ENCODE results near the gene EEIG1. TPM values are rescaled to one million over a fixed set of nuclear protein-coding genes. Genes with fewer than 3 reads are reported as not detected.

EEIG1 gene
- total RNA-seq, 1 experiment from 2014 or later: 52.3 TPM

DNA sequence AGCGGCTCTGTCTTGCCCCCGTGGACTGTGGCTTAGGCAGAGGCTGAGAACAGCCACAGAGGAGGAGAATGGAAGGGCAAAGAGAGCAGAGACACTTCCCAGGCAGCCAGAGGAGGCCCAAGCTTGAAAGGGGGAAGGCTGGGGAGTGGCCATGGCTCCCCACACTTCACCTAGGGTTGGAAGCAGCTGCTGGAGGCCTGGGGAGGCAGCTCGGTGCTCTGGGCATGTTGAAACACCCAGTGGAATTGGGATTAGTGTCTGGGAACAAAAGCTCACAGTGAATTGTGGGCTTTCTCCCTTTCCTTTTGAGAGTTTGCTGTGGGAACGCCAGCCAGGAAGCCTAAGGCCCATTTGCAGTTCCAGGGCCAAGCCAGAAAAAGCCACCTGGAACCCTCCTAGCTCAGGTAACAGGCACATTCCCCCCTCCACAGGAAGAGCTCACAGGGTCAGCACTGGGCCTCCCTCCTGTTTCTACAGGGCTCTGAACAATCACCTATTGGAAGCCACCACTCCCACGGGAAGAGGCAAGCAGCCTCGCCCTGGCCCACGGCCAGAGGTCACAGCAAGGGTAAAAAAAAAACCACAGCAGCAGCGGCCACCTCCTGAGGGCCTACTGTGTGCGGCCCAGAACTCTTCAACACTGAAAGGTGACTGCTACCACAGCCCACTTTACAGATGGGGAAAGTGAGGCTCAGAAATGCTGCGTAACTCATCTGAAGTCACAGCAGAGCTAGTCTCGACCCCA, 20.2 kb downstream of the EEIG1 start:
- H3K79me2 ChIP-seq (ENCODE audit: insufficient read depth, low read length): peaks cover 8% of the 10 kb centered on the region; the same call in 1 of the 2 replicates
- H3K56ac ChIP-seq (ENCODE audit: insufficient read length, low read depth, low read length): no peak overlapping the region
- H2BK5ac ChIP-seq (ENCODE audit: insufficient read length, low read length): no peak overlapping the region
- no peak overlapping the region for H3K9ac ChIP-seq (ENCODE audit: extremely low read depth, insufficient read length, low read length)
- Mint-ChIP-seq H3K4me1 (peaks cover 47 to 55% of the 10 kb centered on the region in 2 experiments), H3K27me3 (ENCODE audit: low read depth) (no peaks in the 10 kb centered on the region), H3K9me3 (no peaks in the 10 kb centered on the region), H3K4me3 (no peak overlapping the region), H3K36me3 (ENCODE audit: insufficient read depth in 1 of 3, low read depth in 3 of 3) (peaks cover 0 to 9% (median 6%) of the 10 kb centered on the region in 3 experiments; a peak in 5 of 7 replicates), H3K27ac (peak overlapping the region; percentile 38 to 92 (median 90); a peak in 6 of 7 replicates)
- H3K27ac ChIP-seq (ENCODE audit: insufficient read length, low read depth, low read length): no peak overlapping the region
- no peak overlapping the region for H2BK120ac ChIP-seq (ENCODE audit: low read depth, low read length, poor library complexity, severe bottlenecking)
- H4K5ac ChIP-seq (ENCODE audit: insufficient read length, low read depth, low read length): no peak overlapping the region
- no peak overlapping the region for H4K91ac ChIP-seq (ENCODE audit: insufficient read length, low read depth, low read length)
- H2BK15ac ChIP-seq (ENCODE audit: low read depth, low read length): 0 out of 2 replicates have a peak overlapping the region, but pooled peaks have one; percentile 5
- peaks cover 3% of the 10 kb centered on the region; the same call in 1 of the 2 replicates for H3K4me1 ChIP-seq (ENCODE audit: insufficient read depth, low read length)
- H3K9me3 ChIP-seq (ENCODE audit: control insufficient read depth, low read depth, low read length): no peaks in the 10 kb centered on the region
- no peaks in the 10 kb centered on the region for H3K23me2 ChIP-seq (ENCODE audit: insufficient read length, low read depth, low read length, poor library complexity, severe bottlenecking)
- no peak overlapping the region for H2BK20ac ChIP-seq (ENCODE audit: low read depth, low read length, poor library complexity, severe bottlenecking)
- no CpG with 5 or more reads among the region's 11 CpGs for WGBS (ENCODE audit: extremely low coverage, insufficient read length, low lambda C conversion rate)
- DNase-seq: no peak
- H3K79me1 ChIP-seq (ENCODE audit: insufficient read depth, low read depth, low read length, poor library complexity, severe bottlenecking): peaks cover 2% of the 10 kb centered on the region
- H3K23ac ChIP-seq (ENCODE audit: insufficient read length, low read depth, low read length): no peak overlapping the region
- H3K18ac ChIP-seq (ENCODE audit: insufficient read length, low read depth, low read length): no peak overlapping the region
- TF ChIP-seq CTCF (conservative IDR thresholded peaks at IDR 0.05): no peak
- H4K20me1 ChIP-seq (ENCODE audit: control insufficient read depth, insufficient read depth, insufficient read length): no peaks in the 10 kb centered on the region
- no peak overlapping the region for H3T11ph ChIP-seq (ENCODE audit: low read length)
- H3K4ac ChIP-seq (ENCODE audit: low read depth, low read length): no peak overlapping the region
- H2AK5ac ChIP-seq (ENCODE audit: insufficient read length, low read length): no peak overlapping the region
- no peak overlapping the region for H3K4me2 ChIP-seq (ENCODE audit: insufficient read depth, insufficient read length, low read length)
- H2AFZ ChIP-seq (ENCODE audit: low read length): no peak overlapping the region
- H2BK12ac ChIP-seq (ENCODE audit: insufficient read length, low read depth, low read length): no peak overlapping the region
- H4K8ac ChIP-seq (replicated peaks; ENCODE audit: insufficient read length, low read depth, low read length): no peak overlapping the region
- H3K14ac ChIP-seq (ENCODE audit: insufficient read depth, low read length): no peak overlapping the region; the same call in 1 of the 2 replicates
- H3K27me3 ChIP-seq (ENCODE audit: insufficient read depth, low read length): no peaks in the 10 kb centered on the region

Measured in H9 (cell line).